Left renal cortex interstitium (tissue), 4 donors: ENCODE results near the gene BANP. TPM values are rescaled to one million over a fixed set of nuclear protein-coding genes. Genes with fewer than 3 reads are reported as not detected.
"Not testable (repeated sequence)": the region's sequence is repeated elsewhere in the genome, so short reads cannot be mapped to it uniquely, and the experiment has no call there.

Experiments
- DNase-seq, 4 donors: peaks; one replicate each; pipeline ENCODE4 v3.0.0-alpha.2; 2013; ENCODE audit warnings: low read depth in 4 of 4, low spot score in 2 of 4, missing footprints in 1 of 4
- polyA plus RNA-seq, 4 donors: library from polyadenylated mRNA; unstranded; fragments of 120-200 nt; gene quantifications; one replicate each; pipeline ENCODE4 v1.2.1, GENCODE V29; 2013; ENCODE audit not compliant: insufficient read length in 4 of 4

The BANP gene
- polyA plus RNA-seq, 4 donors = 22.6 to 32.9 (median 29.2) TPM

- DNase-seq = not testable (repeated sequence)
These were observed 34.3 kb downstream of the BANP start for GRCh38 chr16:87985493-87985892.

DNA sequence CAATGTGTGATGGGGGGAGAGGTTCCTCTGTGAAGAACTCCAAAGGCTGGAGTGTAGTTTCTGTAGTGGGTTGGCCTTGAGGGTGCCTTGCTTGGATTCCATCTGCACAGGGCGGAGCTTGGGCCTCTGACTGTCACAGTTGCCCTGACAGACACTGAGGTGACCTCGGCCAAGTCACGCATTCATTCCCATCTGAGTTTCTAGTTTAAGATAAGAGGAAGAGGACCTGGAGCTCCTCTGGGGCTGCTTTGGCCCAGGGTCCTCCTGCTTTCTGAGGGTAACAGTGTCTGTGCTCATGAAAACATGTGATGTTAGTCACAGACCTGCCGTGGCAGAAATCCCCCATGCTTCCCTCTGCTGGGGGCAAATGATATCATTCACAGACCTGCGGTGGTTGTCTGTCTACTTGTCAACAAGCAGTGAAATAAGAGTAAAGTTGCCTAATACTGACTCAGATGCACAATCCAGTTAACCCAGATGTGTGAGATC, 35.2 kb downstream of the BANP start:
- DNase-seq = not testable (repeated sequence)

DNA sequence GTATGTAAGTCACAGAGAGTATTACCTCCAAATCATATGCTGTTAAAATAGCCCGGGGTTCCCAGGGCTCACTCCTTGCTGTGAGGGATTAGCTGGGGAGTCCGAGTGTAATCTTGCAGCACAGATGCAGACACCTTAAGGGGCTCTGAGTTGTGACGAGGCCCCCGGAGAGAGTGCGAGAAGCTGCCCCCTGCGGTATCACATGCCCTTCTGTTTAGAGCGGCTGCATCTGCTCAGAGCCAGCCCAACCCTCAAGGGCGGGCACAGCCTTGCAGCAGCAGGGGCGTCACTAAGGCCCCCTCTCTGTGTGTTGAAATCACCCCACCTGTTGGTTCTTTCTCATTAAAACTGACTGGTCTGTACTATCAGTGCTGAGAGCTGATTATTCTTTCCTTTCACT, 37.4 kb downstream of the BANP start:
- not testable (repeated sequence) for DNase-seq

DNA sequence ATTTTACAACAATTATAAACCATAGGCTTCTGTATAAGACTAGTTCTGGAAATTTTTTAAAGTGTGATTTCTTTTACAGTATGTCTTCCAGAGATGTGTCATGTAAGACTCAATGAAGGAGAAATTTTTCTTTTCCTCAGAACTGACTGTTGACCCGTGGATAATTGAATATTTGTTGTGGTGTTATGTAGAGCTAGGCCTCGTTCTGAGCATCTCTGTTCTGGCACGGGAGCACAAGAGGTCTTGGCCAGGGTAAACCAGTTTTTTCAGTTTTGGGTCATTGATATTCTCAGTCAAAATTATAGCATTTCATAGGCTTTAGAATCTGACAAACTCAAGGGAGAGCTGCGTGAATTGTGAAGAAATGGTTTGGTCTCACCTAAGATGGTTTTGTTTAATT, 39.0 kb downstream of the BANP start:
- DNase-seq = not testable (repeated sequence)

- DNase-seq = not testable (repeated sequence)
These were observed 40.9 kb downstream of the BANP start for GRCh38 chr16:87992142-87992541.

GRCh38 chr16:87993901-87994300, 42.7 kb downstream of the BANP start:
- no peak for DNase-seq

DNA sequence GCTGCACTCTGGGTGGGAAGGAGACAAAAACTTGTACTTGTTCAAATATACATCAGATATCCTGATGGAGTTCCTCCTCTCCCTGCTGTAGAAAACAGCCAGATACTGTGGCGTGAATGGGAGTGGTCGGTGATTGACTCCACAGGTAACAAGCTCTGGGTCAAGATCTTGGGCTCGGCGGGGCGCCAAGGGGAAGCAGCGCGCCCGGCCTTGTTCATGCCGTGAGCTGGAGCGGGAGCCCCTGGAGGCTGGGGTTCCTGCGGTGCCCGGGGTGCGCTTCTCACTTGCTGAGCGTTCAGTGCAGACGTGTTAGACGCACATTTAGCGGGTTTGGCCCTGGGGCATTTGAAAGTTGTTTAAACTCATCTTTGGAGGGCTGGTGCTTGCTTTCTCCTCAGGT, 44.4 kb downstream of the BANP start:
- no peak for DNase-seq

DNA sequence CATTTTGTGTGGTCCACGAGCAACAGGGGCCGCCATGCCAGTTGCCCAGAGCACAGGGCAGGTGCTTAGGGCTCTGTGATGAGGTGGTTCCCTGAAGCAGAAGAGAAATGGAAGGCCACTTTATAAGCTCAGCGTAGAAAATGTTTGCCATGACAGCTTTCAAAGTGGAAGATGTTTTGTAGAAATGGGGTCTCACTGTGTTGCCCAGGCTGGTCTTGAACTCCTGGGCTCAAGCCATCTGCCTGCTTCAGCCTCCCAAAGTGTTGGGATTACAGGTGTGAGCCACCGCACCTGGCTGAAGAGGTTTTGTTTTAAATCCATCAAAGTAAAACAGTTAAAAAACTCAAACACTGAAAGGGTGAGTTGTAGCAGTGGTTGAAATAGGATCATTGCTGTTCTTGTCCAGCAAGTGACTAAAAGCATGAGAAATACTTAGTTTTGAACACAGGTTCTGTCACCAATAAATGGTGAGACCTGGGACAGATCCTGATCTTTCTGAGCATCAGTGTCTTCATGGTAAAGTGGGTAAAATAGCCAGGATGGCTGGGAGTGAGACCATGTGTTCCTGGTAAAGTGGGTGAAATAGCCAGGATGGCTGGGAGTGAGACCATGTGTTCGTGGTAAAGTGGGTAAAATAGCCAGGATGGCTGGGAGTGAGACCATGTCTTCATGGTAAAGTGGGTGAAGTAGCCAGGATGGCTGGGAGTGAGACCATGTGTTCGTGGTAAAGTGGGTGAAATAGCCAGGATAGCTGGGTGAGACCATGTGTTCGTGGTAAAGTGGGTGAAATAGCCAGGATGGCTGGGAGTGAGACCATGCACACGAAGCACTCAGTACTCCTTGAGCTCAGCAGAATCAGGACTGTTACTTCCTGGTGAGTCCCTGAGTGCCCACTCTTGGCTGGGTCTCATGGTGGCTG, 46.0 kb downstream of the BANP start:
- no peak for DNase-seq

- DNase-seq = not testable (repeated sequence)
These were observed 47.1 kb downstream of the BANP start for GRCh38 chr16:87998184-87998793.

GRCh38 chr16:87998992-87999391, 47.8 kb downstream of the BANP start:
- not testable (repeated sequence) for DNase-seq

GRCh38 chr16:88002211-88002610, 51.0 kb downstream of the BANP start:
- no peak for DNase-seq

DNA sequence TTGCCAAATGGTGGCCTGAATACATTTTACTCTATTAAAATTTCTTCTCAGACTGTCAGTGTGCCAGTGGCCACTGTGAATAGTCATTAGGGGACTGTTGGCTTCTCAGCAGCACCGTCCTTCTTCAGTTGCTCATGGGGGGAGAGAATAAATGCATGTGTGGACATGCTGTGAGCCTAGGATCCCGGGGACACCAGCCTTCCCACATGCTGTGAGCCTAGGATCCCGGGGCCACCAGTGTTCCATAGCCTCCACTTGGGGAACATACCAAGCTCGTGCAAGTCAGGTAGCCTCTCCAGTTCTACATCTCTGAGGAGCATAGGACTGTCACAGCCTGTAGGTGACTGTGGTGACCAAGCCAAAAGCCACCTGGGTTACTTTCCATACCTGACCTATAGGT, 51.5 kb downstream of the BANP start:
- no peak for DNase-seq

DNA sequence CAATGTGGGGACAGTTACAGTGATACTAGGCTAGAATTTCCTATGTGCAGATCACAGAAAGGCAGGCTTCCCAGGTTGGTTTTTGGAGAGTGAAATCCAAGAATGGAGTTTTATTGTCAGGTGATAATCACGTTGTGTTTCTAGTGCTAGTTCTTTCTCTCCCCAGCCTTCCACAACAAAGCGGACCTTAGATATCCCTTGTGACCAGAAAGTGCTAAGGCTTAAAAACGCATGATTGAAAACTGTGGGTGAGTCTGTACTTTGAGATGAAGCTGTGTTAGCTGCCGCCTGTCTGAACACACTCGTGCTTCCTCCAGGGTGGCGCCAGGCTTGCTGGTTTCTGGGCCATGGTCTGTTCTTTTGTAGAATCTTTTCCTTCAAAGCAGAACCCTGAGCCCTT, 52.1 kb downstream of the BANP start:
- DNase-seq = no peak

DNA sequence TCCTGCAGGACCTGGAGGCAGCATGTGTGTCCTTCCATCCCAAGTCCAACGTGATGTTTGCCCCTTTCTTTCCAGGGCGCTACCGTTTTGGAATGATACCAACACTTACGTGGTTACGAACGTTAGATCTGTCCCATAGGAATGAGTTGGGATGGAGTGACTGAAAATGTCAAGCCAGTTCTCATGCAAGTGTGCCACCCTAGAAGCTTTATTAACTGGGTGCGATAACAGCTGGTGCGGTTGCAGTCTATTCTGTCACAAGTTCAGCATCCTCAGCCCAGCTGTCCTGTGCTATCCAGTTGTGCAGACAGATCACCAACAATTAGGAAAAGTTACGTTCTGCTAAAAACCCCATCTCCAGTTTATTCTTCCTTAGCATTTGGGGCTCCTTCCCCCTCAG, 52.5 kb downstream of the BANP start:
- no peak for DNase-seq

DNA sequence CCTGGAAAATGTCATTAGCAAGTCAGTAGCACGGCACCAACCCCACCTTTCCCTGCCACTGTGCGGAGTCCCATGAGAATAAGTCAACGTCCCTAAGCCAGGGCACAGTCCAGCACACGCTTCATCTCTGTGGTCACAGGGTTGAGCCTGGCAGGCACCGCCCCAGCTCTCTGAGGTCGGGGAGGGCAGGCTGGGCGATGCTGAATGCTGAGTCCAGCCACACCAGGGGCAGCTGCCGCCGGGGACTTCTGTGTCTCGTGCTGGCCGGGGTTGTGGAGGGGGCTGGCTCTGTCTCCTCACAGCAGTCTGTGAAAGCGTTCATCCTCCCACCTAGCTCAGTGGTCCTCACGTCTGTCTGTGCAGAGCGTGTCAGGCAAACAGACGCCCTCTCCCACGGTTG, 53.2 kb downstream of the BANP start:
- no peak for DNase-seq

GRCh38 chr16:88005181-88005581, 53.9 kb downstream of the BANP start:
- DNase-seq = no peak

GRCh38 chr16:88005968-88006367, 54.7 kb downstream of the BANP start:
- DNase-seq = no peak

- no peak for DNase-seq
These were observed 56.1 kb downstream of the BANP start for GRCh38 chr16:88007321-88007731.

- no peak for DNase-seq
These were observed 57.6 kb downstream of the BANP start for GRCh38 chr16:88008840-88009239.

GRCh38 chr16:88009563-88010342, 58.5 kb downstream of the BANP start:
- DNase-seq = no peak

- no peak for DNase-seq
These were observed 59.2 kb downstream of the BANP start for GRCh38 chr16:88010343-88010967.
